Vagina (tissue), 2 donors: ENCODE results near the gene TRIO.

ENCODE experiments used
- POLR2AphosphoS5 ChIP-seq, 2 donors: sonication (generic); formaldehyde crosslinking; IDR thresholded peaks; one replicate each; pipeline ENCODE4 v1.9.0; 2017; ENCODE audit warnings: antibody characterized with exemption in 2 of 2, mild to moderate bottlenecking in 2 of 2, low read depth in 1 of 2; ENCODE audit not compliant: insufficient read depth in 1 of 2
- TF ChIP-seq, protein P1 (sequence below), 3 experiments: fragments of 450-650 bp in 2 of 3; fragments of 200-600 bp in 1 of 3; sonication (generic) in 1 of 3; IDR thresholded peaks; one replicate each; pipeline ENCODE4 v1.5.1; 2017 to 2019; ENCODE audit warnings: antibody characterized with exemption in 3 of 3, mild to moderate bottlenecking in 2 of 3, moderate library complexity in 2 of 3

DNA sequence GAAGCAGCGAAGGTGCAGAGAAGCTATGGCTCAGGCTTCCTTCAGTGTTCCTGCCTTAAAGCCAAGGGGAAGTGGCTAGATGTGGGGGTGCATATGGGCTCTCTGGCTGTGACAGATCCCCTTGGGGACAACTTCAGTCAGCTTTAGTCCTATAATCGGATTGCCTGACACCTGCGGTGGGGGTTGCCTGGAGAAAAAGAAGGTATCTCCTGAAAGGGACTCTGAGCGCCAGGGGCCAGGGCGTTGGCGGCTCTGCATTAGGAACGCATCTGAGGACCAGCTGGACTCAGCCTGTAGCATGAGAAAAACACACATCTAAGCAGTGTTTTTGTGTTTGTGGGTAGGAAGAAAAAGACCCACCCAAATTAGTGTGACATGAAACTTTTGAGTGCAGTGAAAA is 354.2 kb downstream of the TRIO start:
- TF ChIP-seq, protein P1, sequence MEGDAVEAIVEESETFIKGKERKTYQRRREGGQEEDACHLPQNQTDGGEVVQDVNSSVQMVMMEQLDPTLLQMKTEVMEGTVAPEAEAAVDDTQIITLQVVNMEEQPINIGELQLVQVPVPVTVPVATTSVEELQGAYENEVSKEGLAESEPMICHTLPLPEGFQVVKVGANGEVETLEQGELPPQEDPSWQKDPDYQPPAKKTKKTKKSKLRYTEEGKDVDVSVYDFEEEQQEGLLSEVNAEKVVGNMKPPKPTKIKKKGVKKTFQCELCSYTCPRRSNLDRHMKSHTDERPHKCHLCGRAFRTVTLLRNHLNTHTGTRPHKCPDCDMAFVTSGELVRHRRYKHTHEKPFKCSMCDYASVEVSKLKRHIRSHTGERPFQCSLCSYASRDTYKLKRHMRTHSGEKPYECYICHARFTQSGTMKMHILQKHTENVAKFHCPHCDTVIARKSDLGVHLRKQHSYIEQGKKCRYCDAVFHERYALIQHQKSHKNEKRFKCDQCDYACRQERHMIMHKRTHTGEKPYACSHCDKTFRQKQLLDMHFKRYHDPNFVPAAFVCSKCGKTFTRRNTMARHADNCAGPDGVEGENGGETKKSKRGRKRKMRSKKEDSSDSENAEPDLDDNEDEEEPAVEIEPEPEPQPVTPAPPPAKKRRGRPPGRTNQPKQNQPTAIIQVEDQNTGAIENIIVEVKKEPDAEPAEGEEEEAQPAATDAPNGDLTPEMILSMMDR (IDR thresholded peaks at IDR 0.05), result no peak
- no peak for TF ChIP-seq POLR2AphosphoS5 (IDR thresholded peaks at IDR 0.05; ENCODE audit: insufficient read depth in 1 of 2, low read depth in 1 of 2)
